ENCODE measurements around the gene TSKS. TPM values are rescaled to one million over a fixed set of nuclear protein-coding genes. Genes with fewer than 3 reads are reported as not detected.

Gene TSKS
- total and polyA plus RNA-seq, 3 donors from 2014 or later = 65.3 to 137 (median 101) TPM

DNA sequence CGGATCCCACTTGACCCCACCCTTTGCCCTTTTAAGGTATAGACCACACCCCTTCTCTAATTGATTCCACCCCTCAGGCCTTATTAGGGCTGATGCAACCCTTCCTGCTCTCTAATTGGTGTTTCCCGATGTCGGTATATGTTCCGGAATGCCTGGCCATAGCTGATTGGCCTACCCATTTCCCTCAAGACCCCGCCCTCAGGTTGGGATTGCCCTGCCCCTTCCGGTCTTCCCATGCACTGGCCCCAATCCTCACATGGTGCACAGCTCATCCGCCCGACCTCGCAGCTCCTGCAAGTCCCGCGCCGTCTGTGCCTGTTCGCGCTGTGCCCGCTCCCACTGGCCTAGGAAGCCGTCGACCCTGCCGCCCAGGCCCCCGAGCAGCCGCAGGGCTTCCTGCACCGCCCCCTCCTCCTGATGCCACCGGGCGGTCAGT, 18.1 kb downstream of the TSKS start:
- TF ChIP-seq POLR2A (IDR thresholded peaks at IDR 0.05) = no peak
- TF ChIP-seq, protein P1, sequence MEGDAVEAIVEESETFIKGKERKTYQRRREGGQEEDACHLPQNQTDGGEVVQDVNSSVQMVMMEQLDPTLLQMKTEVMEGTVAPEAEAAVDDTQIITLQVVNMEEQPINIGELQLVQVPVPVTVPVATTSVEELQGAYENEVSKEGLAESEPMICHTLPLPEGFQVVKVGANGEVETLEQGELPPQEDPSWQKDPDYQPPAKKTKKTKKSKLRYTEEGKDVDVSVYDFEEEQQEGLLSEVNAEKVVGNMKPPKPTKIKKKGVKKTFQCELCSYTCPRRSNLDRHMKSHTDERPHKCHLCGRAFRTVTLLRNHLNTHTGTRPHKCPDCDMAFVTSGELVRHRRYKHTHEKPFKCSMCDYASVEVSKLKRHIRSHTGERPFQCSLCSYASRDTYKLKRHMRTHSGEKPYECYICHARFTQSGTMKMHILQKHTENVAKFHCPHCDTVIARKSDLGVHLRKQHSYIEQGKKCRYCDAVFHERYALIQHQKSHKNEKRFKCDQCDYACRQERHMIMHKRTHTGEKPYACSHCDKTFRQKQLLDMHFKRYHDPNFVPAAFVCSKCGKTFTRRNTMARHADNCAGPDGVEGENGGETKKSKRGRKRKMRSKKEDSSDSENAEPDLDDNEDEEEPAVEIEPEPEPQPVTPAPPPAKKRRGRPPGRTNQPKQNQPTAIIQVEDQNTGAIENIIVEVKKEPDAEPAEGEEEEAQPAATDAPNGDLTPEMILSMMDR (IDR thresholded peaks at IDR 0.05) = no peak
- Histone ChIP-seq H3K9me3 (no peaks in the 10 kb centered on the region), H3K4me1 (no peaks in the 10 kb centered on the region), H3K4me3 (peak overlapping the region in 1 of 2 donors; percentile 53), H3K36me3 (ENCODE audit: low read depth, missing control alignments) (no peaks in the 10 kb centered on the region), H3K27me3 (no peaks in the 10 kb centered on the region), H3K27ac (no peak overlapping the region)
- DNase-seq = peak; percentile 80
- intact Hi-C loops (cut with DNase I; ENCODE audit: low total_unique reads) = no loop called here
- WGBS, 2 donors = 63 to 87% methylated on average over 22 to 23 of the region's 23 CpGs

- TF ChIP-seq POLR2A (IDR thresholded peaks at IDR 0.05) = no peak
- TF ChIP-seq, protein P1 (IDR thresholded peaks at IDR 0.05) = no peak
- no peak overlapping the region for H3K4me3 ChIP-seq
- no peaks in the 10 kb centered on the region for H3K27me3 ChIP-seq
- H3K4me1 ChIP-seq = no peaks in the 10 kb centered on the region
- no peak overlapping the region for H3K27ac ChIP-seq
- no peaks in the 10 kb centered on the region for H3K36me3 ChIP-seq (ENCODE audit: low read depth, missing control alignments)
- intact Hi-C loops (cut with DNase I; ENCODE audit: low total_unique reads) = no loop called here
- 93 to 96% methylated on average over 8 to 9 of the region's 9 CpGs for WGBS, 2 donors
- H3K9me3 ChIP-seq = no peaks in the 10 kb centered on the region
- DNase-seq = no peak
These were observed 21.8 kb downstream of the TSKS start for GRCh38 chr19:49741210-49741844.

DNA sequence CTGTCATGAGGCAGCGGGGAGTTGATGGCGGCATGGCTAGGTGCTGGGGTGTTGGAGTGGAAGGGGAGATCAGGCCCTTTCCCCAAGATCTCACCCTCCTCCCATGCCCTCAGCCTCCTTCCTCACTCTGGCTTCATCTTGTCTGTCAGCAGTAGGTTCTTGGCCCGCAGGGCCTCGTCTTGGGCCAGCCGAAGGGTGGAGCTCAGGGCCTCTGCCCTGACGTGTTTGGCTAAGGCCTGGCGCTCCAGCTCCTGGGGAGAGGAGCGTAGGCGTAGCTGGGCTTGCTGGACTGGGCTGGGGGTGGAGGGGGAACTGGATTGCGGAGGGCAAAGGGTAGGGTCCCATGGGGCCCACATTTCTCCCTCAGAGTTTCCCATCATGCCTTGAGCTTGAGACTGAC, 23.2 kb downstream of the TSKS start:
- Histone ChIP-seq H3K9me3 (no peaks in the 10 kb centered on the region), H3K27me3 (no peaks in the 10 kb centered on the region), H3K27ac (no peak overlapping the region), H3K4me1 (peaks cover 13% of the 10 kb centered on the region), H3K4me3 (no peak overlapping the region), H3K36me3 (ENCODE audit: low read depth, missing control alignments) (no peaks in the 10 kb centered on the region)
- no peak for TF ChIP-seq POLR2A (IDR thresholded peaks at IDR 0.05)
- TF ChIP-seq, protein P1 (IDR thresholded peaks at IDR 0.05) = no peak
- DNase-seq = no peak
- intact Hi-C loops (cut with DNase I; ENCODE audit: low total_unique reads) = no loop called here
- WGBS, 2 donors = 93 to 95% methylated on average over 7 to 10 of the region's 10 CpGs

GRCh38 chr19:49739098-49739497, 24.0 kb downstream of the TSKS start:
- no peak for DNase-seq
- H3K9me3 ChIP-seq = no peaks in the 10 kb centered on the region
- no peaks in the 10 kb centered on the region for H3K27me3 ChIP-seq
- peaks cover 13% of the 10 kb centered on the region for H3K4me1 ChIP-seq
- H3K36me3 ChIP-seq (ENCODE audit: low read depth, missing control alignments) = no peaks in the 10 kb centered on the region
- no peak overlapping the region for H3K4me3 ChIP-seq
- TF ChIP-seq, protein P1 (IDR thresholded peaks at IDR 0.05) = no peak
- no peak for TF ChIP-seq POLR2A (IDR thresholded peaks at IDR 0.05)
- intact Hi-C loops (cut with DNase I; ENCODE audit: low total_unique reads) = no loop called here
- no peak overlapping the region for H3K27ac ChIP-seq
- 83 to 92% methylated on average over 1 of the region's 1 CpG for WGBS, 2 donors

DNA sequence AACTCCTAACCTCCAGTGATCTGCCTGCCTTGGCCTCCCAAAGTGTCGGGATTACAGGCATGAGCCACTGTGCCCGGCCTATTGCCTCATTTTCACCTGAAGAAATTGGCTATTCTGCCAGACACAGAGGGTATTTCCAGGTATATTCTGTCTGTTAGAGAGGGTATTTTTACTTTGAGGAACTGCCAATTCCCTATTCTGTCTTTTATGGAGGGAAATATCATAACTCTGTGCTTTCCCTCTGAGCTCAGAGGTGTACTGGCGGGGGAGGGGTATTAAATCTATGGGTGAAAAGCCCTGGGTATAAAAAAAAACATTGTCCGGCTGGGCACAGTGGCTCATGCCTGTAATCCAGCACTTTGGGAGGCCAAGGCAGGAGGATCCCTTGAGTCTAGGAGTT, 24.8 kb downstream of the TSKS start:
- no peaks in the 10 kb centered on the region for H3K27me3 ChIP-seq
- H3K36me3 ChIP-seq (ENCODE audit: low read depth, missing control alignments) = no peaks in the 10 kb centered on the region
- peaks cover 13% of the 10 kb centered on the region for H3K4me1 ChIP-seq
- TF ChIP-seq, protein P1 (IDR thresholded peaks at IDR 0.05) = no peak
- no peak for TF ChIP-seq POLR2A (IDR thresholded peaks at IDR 0.05)
- 89 to 93% methylated on average over 4 of the region's 4 CpGs for WGBS, 2 donors
- H3K27ac ChIP-seq = no peak overlapping the region
- H3K9me3 ChIP-seq = no peaks in the 10 kb centered on the region
- no peak overlapping the region for H3K4me3 ChIP-seq
- intact Hi-C loops (cut with DNase I; ENCODE audit: low total_unique reads) = no loop called here
- no peak for DNase-seq

All from testis (tissue), 3 donors.